Heart right ventricle (tissue), 16 donors: ENCODE measurements around the gene ATG5. TPM values are rescaled to one million over a fixed set of nuclear protein-coding genes. Genes with fewer than 3 reads are reported as not detected.

Experiments used
- ATAC-seq, 8 donors: fragments of 200-7000 bp; cut with Tn5 transposase; one replicate each; pipeline ENCODE4 v1.9.1; 2020; ENCODE audit warnings: mild to moderate bottlenecking in 8 of 8, moderate library complexity in 8 of 8, moderate number of reproducible peaks in 1 of 8
- DNase-seq, 2 donors: peaks; one replicate each; pipeline ENCODE4 v3.0.0-alpha.2; 2020
- H3K27ac ChIP-seq, 10 donors: fragments of 200-600 bp; sonication (generic) in 2 of 10; one replicate each; pipeline versions ENCODE4 v1.5.0 to v1.8.0; 2020 to 2022; ENCODE audit warnings: mild to moderate bottlenecking in 3 of 10
- H3K27me3 ChIP-seq, 7 donors: fragments of 200-600 bp; one replicate each; pipeline ENCODE4 v1.8.0; 2021 to 2022; ENCODE audit warnings: mild to moderate bottlenecking in 2 of 7
- H3K36me3 ChIP-seq, 9 donors: fragments of 200-600 bp; sonication (generic) in 1 of 9; one replicate each; pipeline versions ENCODE4 v1.5.0 to v1.8.0; 2020 to 2022; ENCODE audit warnings: mild to moderate bottlenecking in 2 of 9
- H3K4me1 ChIP-seq, 9 donors: fragments of 200-600 bp; sonication (generic) in 1 of 9; one replicate each; pipeline versions ENCODE4 v1.5.0 to v1.8.0; 2020 to 2022; ENCODE audit warnings: mild to moderate bottlenecking in 4 of 9
- H3K4me3 ChIP-seq, 10 donors: fragments of 200-600 bp; sonication (generic) in 2 of 10; one replicate each; pipeline versions ENCODE4 v1.5.0 to v1.8.0; 2020 to 2022; ENCODE audit warnings: mild to moderate bottlenecking in 7 of 10, moderate library complexity in 2 of 10
- H3K9me3 ChIP-seq, 11 donors: fragments of 200-600 bp in 10 of 11; sonication (generic) in 2 of 11; one replicate each; pipeline versions ENCODE4 v1.5.0 to v1.8.0; 2013 to 2022; ENCODE audit warnings: mild to moderate bottlenecking in 2 of 11, control low read depth in 1 of 11, moderate library complexity in 1 of 11
- CTCF ChIP-seq, 9 donors: fragments of 200-600 bp; sonication (generic) in 2 of 9; IDR thresholded peaks; one replicate each; pipeline versions ENCODE4 v1.5.0 to v1.8.0; 2021 to 2022; ENCODE audit warnings: antibody characterized with exemption in 9 of 9, mild to moderate bottlenecking in 5 of 9, moderate library complexity in 1 of 9
- WGBS, 2 donors: extraction: QIAGEN DNeasy Blood & Tissue Kit; methylation state at CpG; one replicate each; pipeline ENCODE4 v1.1.7; 2013; ENCODE audit warnings: inconsistent platforms in 1 of 2; 5-methylcytosine and 5-hydroxymethylcytosine counted together
- intact Hi-C, 10 donors: fragments of 100-400 bp; cut with DNase I; formaldehyde crosslinking; loops; one replicate each; pipeline versions ENCODE4 v1.11.1 to v1.14.2; 2022
- polyA plus RNA-seq, 2 donors: library from polyadenylated mRNA; stranded (reverse); fragments of 200-250 nt; gene quantifications; one replicate each; pipeline ENCODE4 v1.2.3, GENCODE V29; 2013
- total RNA-seq, 10 donors: library from RNA; stranded (reverse); fragmentation: NEBNext Ultra II Directional in 3 of 10; extraction: Animal tissue kit (Norgen Biotek cat#: 25700) in 3 of 10; gene quantifications; one replicate each; pipeline versions ENCODE4 v1.2.1 to v1.2.4, GENCODE V29; 2021 to 2023
- donor health status: Arrhythmogenic right ventricular cardiomyopathy.
- donor health status: ischemic (EF 13 %, LVEDD 7.1; RV severe dilation, severe dysfunction).
- donor health status: healthy with polysubstance abuse.
- donor health status: DM: no; HTN: yes; CAD: no.
- donor health status: DM: no; HTN: no; CAD: no.
- donor health status: ischemic (EF 25% LVEDD 6.9; RV normal size, moderate dysfunction).
- donor health status: ischemic (EF 25% LVEDD 5.7; RV mildly dilated, moderate dysfunction).
- donor health status: healthy.
- donor health status: DM: yes; HTN: yes; CAD: no.
- donor health status: Ischemic cardiomyopathy.
- donor health status: ischemic (EF 35%, LVEDD 5.7; RV mildly dilated, moderate dysfunction).
- donor health status: nonischemic (EF 11% LVEDD 7.7; RV severe dilation, severe dysfunction).
- donor health status: DM: yes; HTN: yes; CAD: no.
- donor health status: PGD.
- donor health status: ischemic (EF 29% LVEDD 5.4; RV normal size, mild dysfunction).
- donor health status: nonischemic (EF 23%, LVEDD 6.1; RV moderate dilation, normal function).

Gene ATG5
- total and polyA plus RNA-seq, 12 donors, result 12.6 to 18.0 (median 15.0) TPM

GRCh38 chr6:106142876-106143431, 182.6 kb downstream of the ATG5 start:
- no peak for TF ChIP-seq CTCF (IDR thresholded peaks at IDR 0.05)
- 82 to 86% methylated on average over 2 of the region's 2 CpGs for WGBS, 2 donors
- intact Hi-C loops, result no loop called here
- Histone ChIP-seq H3K27me3 (peaks cover 0 to 9% (median 0%) of the 10 kb centered on the region in 7 donors), H3K4me1 (peaks cover 0 to 21% (median 0%) of the 10 kb centered on the region in 9 donors), H3K36me3 (no peaks in the 10 kb centered on the region), H3K27ac (peak overlapping the region in 1 of 10 donors; percentile 24), H3K9me3 (no peaks in the 10 kb centered on the region), H3K4me3 (no peak overlapping the region)
- DNase-seq, result no peak
- ATAC-seq, result no peak

GRCh38 chr6:106141441-106142237, 183.9 kb downstream of the ATG5 start:
- DNase-seq (no peak), ATAC-seq (peak in 1 of 8 donors; percentile 48)
- Histone ChIP-seq H3K4me1 (peaks cover 0 to 21% (median 0%) of the 10 kb centered on the region in 9 donors), H3K27me3 (peaks cover 0 to 9% (median 0%) of the 10 kb centered on the region in 7 donors), H3K36me3 (no peaks in the 10 kb centered on the region), H3K9me3 (no peaks in the 10 kb centered on the region), H3K4me3 (no peak overlapping the region), H3K27ac (peak overlapping the region in 1 of 10 donors; percentile 42)
- TF ChIP-seq CTCF (IDR thresholded peaks at IDR 0.05), result no peak
- intact Hi-C loops, result no loop called here
- WGBS, 2 donors, result 58 to 68% methylated on average over 9 of the region's 9 CpGs

- no peak for TF ChIP-seq CTCF (IDR thresholded peaks at IDR 0.05)
- H3K27ac ChIP-seq, result no peak overlapping the region
- DNase-seq (no peak), ATAC-seq (no peak)
- H3K4me3 ChIP-seq, result no peak overlapping the region
- H3K36me3 ChIP-seq, result no peaks in the 10 kb centered on the region
- WGBS, 2 donors, result 80 to 89% methylated on average over 6 of the region's 6 CpGs
- peaks cover 0 to 20% (median 0%) of the 10 kb centered on the region in 9 donors for H3K4me1 ChIP-seq
- intact Hi-C loops, result no loop called here
- H3K9me3 ChIP-seq, result no peaks in the 10 kb centered on the region
- H3K27me3 ChIP-seq, result peaks cover 0 to 4% (median 0%) of the 10 kb centered on the region in 7 donors
Observed at GRCh38 chr6:106138151-106138550, 187.4 kb downstream of the ATG5 start.

- H3K36me3 ChIP-seq, result no peaks in the 10 kb centered on the region
- H3K9me3 ChIP-seq, result no peaks in the 10 kb centered on the region
- H3K4me1 ChIP-seq, result peaks cover 0 to 8% (median 0%) of the 10 kb centered on the region in 9 donors
- H3K4me3 ChIP-seq, result no peak overlapping the region
- no peak for DNase-seq
- intact Hi-C loops, result no loop called here
- TF ChIP-seq CTCF (IDR thresholded peaks at IDR 0.05), result no peak
- no peak overlapping the region for H3K27ac ChIP-seq
- peaks cover 0 to 4% (median 0%) of the 10 kb centered on the region in 7 donors for H3K27me3 ChIP-seq
- WGBS, 2 donors, result 95 to 97% methylated on average over 5 of the region's 5 CpGs
- ATAC-seq, result no peak
Observed at GRCh38 chr6:106136845-106137244, 188.7 kb downstream of the ATG5 start.
